ENCODE results near the gene DHX9.

DNA sequence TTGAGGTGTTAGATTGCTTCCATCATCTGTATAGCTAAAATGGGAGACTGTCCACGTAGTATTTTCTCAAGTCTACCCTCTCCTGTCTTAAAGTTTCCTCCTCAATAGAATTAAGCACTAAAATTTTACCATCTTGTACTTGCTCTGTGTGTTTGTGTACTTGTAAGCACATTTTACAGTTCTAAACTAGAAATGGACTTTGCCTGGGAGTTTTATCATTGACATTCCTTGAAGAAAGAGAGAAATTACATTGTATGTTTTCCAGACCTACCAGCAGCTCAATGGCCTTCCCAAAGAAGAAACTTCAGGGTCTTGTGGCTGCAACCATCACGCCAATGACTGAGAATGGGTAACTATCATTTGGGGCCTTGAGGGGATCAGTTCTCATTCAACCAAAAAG, 45.1 kb upstream of the DHX9 start:
- TF ChIP-seq, protein P1, sequence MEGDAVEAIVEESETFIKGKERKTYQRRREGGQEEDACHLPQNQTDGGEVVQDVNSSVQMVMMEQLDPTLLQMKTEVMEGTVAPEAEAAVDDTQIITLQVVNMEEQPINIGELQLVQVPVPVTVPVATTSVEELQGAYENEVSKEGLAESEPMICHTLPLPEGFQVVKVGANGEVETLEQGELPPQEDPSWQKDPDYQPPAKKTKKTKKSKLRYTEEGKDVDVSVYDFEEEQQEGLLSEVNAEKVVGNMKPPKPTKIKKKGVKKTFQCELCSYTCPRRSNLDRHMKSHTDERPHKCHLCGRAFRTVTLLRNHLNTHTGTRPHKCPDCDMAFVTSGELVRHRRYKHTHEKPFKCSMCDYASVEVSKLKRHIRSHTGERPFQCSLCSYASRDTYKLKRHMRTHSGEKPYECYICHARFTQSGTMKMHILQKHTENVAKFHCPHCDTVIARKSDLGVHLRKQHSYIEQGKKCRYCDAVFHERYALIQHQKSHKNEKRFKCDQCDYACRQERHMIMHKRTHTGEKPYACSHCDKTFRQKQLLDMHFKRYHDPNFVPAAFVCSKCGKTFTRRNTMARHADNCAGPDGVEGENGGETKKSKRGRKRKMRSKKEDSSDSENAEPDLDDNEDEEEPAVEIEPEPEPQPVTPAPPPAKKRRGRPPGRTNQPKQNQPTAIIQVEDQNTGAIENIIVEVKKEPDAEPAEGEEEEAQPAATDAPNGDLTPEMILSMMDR (conservative IDR thresholded peaks at IDR 0.05; ENCODE audit: low read depth, low read length) = no peak
- no peak for TF ChIP-seq EZH2 (IDR thresholded peaks at IDR 0.05; ENCODE audit: borderline replicate concordance, low read depth, low read length, poor library complexity, severe bottlenecking)
